Measurements from ENCODE around the gene TMIE.

TMIE gene

DNA sequence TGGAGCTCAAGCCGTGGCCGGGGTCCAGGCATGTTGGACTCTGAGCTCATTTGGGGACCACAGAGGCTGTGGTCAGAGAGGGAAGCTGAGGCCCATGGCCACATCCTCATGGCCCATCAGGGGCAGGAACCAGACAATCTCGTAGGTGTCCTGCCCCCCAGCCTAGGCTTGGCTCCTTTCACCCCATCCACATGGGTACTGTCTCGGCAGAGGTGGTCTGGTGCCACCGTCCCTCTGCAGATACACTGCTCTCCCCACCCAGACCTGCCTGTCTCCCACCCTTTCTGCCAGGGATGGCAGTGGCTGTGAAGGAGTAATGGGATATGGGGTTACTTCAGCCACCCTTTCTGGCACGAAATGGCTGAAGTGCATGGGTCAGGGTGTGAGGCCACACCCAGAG is 8.5 kb downstream of the TMIE start:
- peak; percentile 11 for DNase-seq

GRCh38 chr3:46710229-46710628 is 9.0 kb downstream of the TMIE start:
- no peak for DNase-seq

- peak; percentile 8 for DNase-seq
Observed at GRCh38 chr3:46710671-46711295, 9.6 kb downstream of the TMIE start.

- DNase-seq, result no peak
Observed at GRCh38 chr3:46711305-46711704, 10.1 kb downstream of the TMIE start.

DNA sequence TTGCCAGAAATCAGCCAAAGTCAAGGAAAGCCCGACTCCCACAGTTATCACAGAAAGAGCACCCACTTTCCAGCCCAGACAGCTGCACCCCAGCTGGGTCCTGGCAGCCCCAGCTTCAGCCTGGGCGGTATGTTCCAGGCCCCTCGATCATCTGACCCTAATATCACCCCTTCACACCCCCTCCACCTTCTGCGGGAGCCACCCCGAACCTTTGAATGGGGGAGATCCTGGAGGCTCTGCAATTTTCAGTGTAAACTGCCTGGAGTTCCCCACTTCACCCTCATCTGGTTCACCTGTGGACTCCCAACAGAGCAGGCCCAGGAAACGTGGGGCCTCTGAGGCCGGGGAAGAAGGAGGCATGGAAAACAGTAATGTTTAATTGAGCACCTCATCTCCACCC is 10.6 kb downstream of the TMIE start:
- DNase-seq, result no peak

DNA sequence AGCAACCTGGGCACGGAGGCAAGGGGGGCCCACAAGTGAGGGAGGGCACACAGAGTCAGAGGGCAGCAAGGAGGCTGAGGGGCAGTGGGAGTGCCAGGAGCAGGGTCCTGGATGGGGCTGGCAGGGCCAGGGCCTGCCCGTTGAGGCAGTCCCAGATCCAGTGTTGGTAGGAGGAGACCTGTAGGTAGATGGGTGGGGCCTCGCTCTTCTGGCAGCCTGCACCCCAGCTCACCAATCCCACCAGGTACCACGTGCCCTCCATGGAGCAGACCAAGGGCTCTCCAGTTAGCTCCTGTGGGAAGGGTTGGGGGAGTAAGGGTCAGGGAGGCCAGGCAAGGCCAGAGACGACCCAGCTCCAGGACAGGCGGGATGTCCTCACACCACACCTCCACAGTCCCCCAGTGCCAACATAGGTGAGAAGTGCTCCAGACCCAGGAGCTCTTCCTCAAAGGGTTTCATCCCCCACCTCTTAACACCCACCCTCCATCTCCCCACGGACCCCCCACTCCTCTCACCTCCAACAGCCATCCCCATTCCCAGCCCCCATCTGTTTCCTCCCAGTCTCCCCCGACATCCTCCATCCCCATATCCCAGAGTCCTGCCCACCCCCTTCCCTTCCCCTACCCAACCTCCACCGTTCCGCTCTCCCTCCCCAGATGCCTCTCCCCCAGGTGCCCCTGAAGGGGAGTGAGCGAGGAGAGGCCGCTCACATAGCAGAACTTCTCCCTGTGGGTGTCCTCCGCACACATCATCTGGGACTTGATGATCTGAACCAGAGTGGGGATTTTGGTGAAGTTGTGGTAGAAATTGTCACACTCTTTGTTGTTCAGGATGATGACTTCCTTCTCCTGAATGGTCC is 11.2 kb downstream of the TMIE start:
- no peak for DNase-seq

GRCh38 chr3:46713050-46713897 is 12.1 kb downstream of the TMIE start:
- DNase-seq, result no peak

DNA sequence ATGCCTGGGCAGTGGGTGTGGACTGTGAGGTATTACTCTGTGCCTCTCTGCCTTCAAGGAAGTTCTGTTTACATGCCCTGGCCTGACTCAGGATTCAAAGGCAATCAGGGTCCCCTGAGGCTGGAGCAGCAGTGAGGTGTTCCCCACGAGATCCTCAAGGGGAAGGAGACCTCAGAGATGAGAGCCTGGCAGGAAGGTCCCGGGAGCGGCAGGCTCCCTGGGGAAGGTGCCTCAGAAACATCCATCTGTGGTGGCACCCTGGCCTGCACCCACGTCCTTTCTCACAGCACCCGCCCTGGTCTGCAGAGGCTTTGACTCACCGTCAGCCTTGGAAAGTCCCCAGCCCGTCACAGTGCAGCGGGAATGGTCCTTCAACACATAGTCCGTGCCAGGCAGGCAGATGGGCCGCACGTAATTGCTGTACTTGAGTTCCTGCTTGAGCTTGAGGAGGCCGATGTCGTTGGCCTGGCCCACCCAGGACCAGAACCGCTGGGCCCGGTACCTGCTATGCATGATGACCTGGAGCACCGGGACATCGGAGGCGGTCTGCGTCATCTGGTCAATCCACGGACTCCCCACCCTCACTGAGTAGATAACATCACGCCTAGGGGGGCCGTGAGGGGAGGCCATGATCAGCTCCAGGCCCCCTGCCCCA is 12.8 kb downstream of the TMIE start:
- no peak for DNase-seq

DNA sequence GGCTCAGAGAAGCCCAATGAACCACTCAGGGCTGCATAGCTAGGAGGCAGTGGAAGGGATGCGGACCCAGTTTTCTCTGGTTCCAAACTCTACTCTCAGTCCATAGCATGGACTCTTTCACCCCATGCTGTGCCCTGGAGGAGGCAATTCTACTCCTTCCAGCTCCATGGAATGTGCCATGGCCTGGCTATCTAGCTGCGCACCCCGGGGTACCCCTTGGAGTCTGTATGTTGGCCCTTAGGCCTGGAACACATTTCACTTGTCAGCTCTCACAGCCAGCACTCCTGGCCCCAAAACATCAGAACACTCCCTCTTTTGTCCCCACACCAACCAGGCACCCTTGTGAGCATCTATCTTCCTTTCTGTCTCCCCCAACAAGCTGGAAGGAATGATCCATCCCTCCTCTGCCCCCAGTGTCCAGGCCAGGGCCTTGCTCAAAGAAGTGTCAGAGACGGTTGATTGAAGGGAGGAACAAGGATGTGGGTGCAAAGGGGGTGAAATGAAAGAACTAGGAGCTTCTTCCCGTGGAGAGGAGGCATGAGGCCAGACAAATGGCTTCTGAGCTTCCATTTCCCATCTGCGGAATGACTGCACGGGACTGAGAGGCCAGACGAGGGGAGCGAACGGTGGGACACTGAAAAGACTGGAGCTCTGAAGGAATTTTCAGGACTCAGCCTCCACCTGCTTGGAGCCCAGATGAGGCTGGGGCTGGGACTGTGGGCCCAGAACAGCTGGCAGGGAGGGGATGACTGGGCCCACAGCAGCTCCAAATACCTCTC is 13.7 kb downstream of the TMIE start:
- no peak for DNase-seq

DNA sequence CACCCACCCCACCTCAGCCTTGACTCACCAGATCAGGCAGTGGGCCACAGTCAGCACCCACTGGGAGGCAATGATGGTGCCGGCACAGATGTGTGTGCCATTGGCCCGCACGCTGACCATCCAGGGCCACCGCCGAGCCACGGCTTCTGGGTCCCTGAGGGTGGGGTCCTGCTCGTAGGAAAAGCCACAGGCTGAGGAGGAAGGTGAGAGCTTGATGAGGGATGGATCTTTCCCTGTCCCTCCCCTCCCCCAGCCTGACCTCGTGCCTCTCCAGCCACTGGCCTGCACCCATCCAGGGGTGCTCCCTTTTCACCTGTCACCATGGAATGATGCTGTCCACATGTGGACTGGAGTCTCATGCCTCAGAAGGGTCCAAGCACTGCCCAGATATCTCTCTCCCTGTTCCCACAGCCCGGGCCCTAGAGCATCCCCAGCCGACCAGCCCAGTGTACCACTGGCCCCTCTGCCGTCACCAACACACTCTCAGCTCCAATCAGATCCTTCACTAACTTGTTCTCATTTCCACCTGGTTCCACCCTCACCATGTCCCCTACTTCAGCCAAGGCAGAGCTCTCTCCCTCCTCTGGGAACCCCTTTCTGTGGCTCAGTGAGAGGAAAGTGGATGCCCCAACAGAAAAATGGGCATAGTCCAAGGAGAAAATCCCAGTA is 14.4 kb downstream of the TMIE start:
- DNase-seq, result no peak

DNA sequence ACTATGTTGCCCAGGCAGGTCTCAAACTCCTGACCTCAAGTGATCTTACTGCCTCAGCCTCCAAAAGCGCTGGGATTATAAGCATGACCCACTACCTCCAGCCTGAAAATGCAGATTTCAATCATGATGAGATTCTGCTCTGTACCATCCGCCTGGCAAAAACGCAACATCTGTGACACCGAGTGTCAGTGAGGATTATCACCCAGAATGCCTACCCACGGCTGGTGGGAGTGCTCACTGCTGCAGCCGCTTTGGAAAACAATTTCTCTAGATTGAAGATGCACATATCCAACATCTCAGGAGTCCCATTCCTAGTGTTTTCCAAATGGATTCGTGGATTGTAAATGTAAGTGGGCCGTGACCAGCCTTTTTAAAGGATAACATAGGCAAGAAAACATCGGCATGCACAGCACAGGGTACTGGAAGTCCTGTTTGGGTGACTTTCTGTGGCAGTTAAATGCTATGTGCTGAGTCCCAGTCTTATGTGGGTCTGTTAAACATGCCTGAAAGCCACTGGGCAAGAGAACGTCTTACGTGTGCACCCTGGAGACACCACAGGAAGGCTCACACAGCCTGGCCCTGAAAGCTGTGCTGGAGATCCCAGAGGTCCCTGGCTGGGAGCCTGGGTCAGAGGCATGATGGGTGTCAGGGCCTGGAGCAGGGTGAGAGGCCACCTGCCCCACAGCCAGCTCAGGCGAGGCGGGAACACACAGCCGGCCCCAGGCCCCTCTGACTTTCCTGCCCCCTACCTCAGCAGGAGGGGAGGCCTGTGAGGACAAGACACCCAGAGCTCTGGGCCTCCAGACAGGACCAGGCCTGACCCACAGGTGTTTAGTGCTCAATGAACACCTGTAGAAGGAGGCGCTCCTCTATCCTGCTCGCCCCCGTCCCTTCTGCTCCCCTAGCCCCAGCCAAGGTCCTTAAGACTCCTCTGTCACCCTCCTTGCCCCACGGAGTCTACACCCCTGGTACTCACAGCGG is 15.6 kb downstream of the TMIE start:
- no peak for DNase-seq

DNA sequence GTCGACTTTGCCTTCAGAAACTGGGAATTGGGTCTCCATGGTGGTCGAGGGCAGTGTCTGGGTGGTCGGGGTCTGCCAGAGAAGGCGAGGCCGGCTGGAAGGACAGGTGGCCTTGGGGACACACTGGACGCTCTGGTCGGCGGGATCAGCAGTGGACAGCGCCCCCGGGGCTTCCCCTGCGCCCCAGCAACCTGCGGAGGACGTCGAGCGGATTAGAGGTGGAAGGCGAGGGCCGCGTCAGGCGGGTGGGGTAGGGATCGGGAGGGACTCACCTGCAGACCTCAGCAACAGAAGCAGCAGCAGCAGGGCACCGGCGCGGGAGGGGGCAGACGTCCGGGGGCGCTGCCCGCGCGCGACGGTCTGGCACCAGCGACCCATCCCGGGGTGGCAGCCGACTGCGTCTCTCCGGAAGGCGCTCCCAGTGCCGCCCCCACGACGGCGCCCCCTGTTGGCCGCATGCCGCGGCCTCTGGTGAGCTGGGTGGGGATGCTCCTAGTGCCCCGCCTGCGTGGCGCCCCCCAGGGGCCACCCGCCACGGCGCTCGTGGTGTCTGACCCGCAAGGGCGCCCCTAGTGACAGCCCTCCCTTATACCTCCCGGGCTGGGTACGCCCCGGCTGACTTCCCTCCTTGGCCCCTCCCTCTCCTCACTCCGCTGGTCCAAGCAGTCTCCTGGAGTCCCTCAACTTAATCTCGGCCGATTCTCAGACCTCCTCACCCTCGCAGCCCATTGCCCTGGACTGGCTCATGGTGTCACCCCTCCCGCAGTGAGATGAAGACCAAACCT is 16.4 kb downstream of the TMIE start, which contains the start of gene PRSS50:
Gene PRSS50, minus strand, starts transcription at position 423 of the 785 bp plus-strand sequence. Its CDS starts 45 bp downstream, at position 378.
- peak; percentile 43 for DNase-seq

DNA sequence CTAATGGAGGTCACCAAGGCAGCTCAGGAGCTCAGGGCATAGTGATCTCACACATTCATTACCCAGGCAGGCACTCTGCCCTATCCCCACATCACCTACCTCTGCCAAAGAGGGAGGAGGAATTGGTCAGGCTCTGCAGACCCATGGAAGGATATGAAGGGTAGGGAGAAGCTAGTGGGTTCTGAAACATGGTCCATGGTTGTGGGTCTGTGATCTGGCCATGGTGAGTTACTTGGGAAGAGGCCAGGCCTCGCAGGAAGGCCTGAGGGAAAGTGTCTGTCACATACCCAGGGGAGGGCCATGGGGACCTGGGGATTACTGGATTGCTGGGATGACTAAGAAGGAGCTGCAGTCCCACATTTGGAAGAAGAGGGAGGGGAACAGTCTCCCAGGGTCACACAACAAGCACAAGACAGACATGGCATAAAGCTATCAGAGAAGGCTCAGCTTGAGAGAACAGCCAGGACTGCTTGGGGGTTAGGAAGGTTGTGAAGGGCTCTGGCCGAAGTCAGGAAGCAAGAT is 17.9 kb downstream of the TMIE start:
- DNase-seq, result no peak

GRCh38 chr3:46719735-46720271 is 18.6 kb downstream of the TMIE start:
- DNase-seq, result no peak

- DNase-seq, result no peak
Observed at GRCh38 chr3:46721009-46721408, 19.8 kb downstream of the TMIE start.

DNA sequence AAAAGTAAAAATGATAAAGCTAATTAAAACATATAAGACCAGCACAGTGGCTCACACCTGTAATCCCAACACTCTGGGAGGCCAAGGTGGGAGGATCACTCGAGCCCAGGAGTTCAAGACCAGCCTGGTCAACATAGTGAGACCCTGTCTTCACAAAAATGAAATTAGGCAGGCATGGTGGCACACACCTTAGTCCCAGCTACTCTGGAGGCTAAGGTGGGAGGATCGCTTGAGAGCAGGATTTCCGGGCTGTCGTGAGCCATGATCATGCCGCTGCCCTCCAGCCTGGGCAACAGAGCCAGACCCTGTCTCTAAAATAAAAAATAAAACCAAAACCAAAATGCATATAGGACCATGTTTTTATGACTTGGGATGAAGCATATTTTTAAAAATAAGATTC is 21.3 kb downstream of the TMIE start:
- no peak for DNase-seq

DNA sequence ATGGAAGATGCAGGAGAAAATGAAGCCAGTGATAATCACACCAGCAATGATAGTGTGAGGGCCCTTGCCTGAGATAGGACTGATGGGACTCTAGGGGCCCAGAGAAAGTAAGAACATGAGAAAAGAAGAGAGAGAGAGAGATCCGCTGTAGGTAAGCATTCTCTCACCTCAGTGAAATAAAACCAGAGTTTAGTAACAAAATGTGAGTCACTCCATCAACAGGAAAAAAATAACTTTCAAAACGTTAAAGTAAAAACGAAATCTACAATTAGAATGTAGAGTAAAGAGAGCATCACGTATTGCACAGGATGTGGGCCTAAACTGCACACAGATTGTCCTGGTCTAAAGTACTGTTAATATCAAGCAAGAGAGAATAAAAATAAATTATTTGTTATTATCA is 23.2 kb downstream of the TMIE start:
- no peak for DNase-seq

GRCh38 chr3:46725621-46726314 is 24.6 kb downstream of the TMIE start:
- no peak for DNase-seq

Data from activated T-cell treated with anti-CD3 and anti-CD28 coated beads, Interleukin-2, amount 50 U/mL, for 1 hour (primary cell).